H9 (cell line): ENCODE measurements around the gene ZSWIM4. TPM values are rescaled to one million over a fixed set of nuclear protein-coding genes. Genes with fewer than 3 reads are reported as not detected.
A peak's percentile ranks its signal among the peaks of the same experiment; 100 is the strongest.

Source experiments
- DNase-seq: peaks from one replicate; pipeline ENCODE4 v3.0.0-alpha.2; 2017
- H2AFZ ChIP-seq: one replicate; pipeline ENCODE4 v1.6.1; 2013; ENCODE audit warnings: mild to moderate bottlenecking, low read length, control low read depth, moderate library complexity
- H2AK5ac ChIP-seq: 2 replicates; pipeline ENCODE4 v1.6.1; 2013; ENCODE audit warnings: low read length, control low read depth, mixed read lengths; ENCODE audit not compliant: insufficient read length
- H2BK120ac ChIP-seq: one replicate; pipeline ENCODE4 v1.6.1; 2013; ENCODE audit warnings: low read depth, mild to moderate bottlenecking, low read length, control low read depth, inconsistent platforms; ENCODE audit not compliant: poor library complexity, severe bottlenecking
- H2BK12ac ChIP-seq: 2 replicates; pipeline ENCODE4 v1.6.1; 2013; ENCODE audit warnings: low read length, control low read depth, mixed read lengths, low read depth; ENCODE audit not compliant: insufficient read length
- H2BK15ac ChIP-seq: 2 replicates; pipeline ENCODE4 v1.6.1; 2013; ENCODE audit warnings: low read depth, low read length, control low read depth
- H2BK20ac ChIP-seq: one replicate; pipeline ENCODE4 v1.6.1; 2013; ENCODE audit warnings: low read depth, mild to moderate bottlenecking, low read length, control low read depth, inconsistent platforms; ENCODE audit not compliant: poor library complexity, severe bottlenecking
- H2BK5ac ChIP-seq: 2 replicates; pipeline ENCODE4 v1.6.1; 2013; ENCODE audit warnings: low read length, control low read depth, mixed read lengths; ENCODE audit not compliant: insufficient read length
- H3K14ac ChIP-seq: 2 replicates; pipeline ENCODE4 v1.6.1; 2013; ENCODE audit warnings: low read length, control low read depth; ENCODE audit not compliant: insufficient read depth
- H3K18ac ChIP-seq: 2 replicates; pipeline ENCODE4 v1.6.1; 2013; ENCODE audit warnings: low read depth, mild to moderate bottlenecking, mixed read lengths, low read length, control low read depth; ENCODE audit not compliant: insufficient read length
- H3K23ac ChIP-seq: 2 replicates; pipeline ENCODE4 v1.6.1; 2013; ENCODE audit warnings: low read length, control low read depth, mixed read lengths, low read depth; ENCODE audit not compliant: insufficient read length
- H3K23me2 ChIP-seq: 2 replicates; pipeline ENCODE4 v1.6.1; 2013; ENCODE audit warnings: low read depth, mild to moderate bottlenecking, mixed read lengths, low read length, control low read depth; ENCODE audit not compliant: insufficient read length, poor library complexity, severe bottlenecking
- H3K27ac ChIP-seq: 2 replicates; pipeline ENCODE4 v1.5.1; 2013; ENCODE audit warnings: low read length, control low read depth, mixed read lengths, low read depth; ENCODE audit not compliant: insufficient read length
- H3K27me3 ChIP-seq: 2 replicates; pipeline ENCODE4 v1.6.1; 2013; ENCODE audit warnings: low read length, control low read depth, inconsistent platforms; ENCODE audit not compliant: insufficient read depth
- H3K4ac ChIP-seq: 2 replicates; pipeline ENCODE4 v1.6.1; 2013; ENCODE audit warnings: low read depth, mild to moderate bottlenecking, control low read depth, inconsistent platforms, low read length, moderate library complexity
- H3K4me1 ChIP-seq: 2 replicates; pipeline ENCODE4 v1.6.1; 2013; ENCODE audit warnings: low read length, control low read depth, inconsistent platforms; ENCODE audit not compliant: insufficient read depth
- H3K4me2 ChIP-seq: 2 replicates; pipeline ENCODE4 v1.6.1; 2013; ENCODE audit warnings: low read length, control low read depth, mixed read lengths; ENCODE audit not compliant: insufficient read length, insufficient read depth
- H3K56ac ChIP-seq: 2 replicates; pipeline ENCODE4 v1.6.1; 2013; ENCODE audit warnings: low read depth, mild to moderate bottlenecking, mixed read lengths, low read length, control low read depth; ENCODE audit not compliant: insufficient read length
- H3K79me1 ChIP-seq: 2 replicates; pipeline ENCODE4 v1.6.1; 2013; ENCODE audit warnings: low read depth, mild to moderate bottlenecking, moderate library complexity, low read length, control low read depth, inconsistent platforms; ENCODE audit not compliant: insufficient read depth, poor library complexity, severe bottlenecking
- H3K79me2 ChIP-seq: 2 replicates; pipeline ENCODE4 v1.6.1; 2013; ENCODE audit warnings: low read length, control low read depth, inconsistent platforms; ENCODE audit not compliant: insufficient read depth
- H3K9ac ChIP-seq: 2 replicates; pipeline ENCODE4 v1.6.1; 2013; ENCODE audit warnings: low read length, control low read depth, mixed read lengths; ENCODE audit not compliant: insufficient read length; ENCODE audit errors: extremely low read depth
- H3K9me3 ChIP-seq: one replicate; pipeline ENCODE4 v1.6.1; 2013; ENCODE audit warnings: low read depth, low read length, inconsistent platforms; ENCODE audit not compliant: control insufficient read depth
- H3T11ph ChIP-seq: one replicate; pipeline ENCODE4 v1.6.1; 2013; ENCODE audit warnings: mild to moderate bottlenecking, low read length, control low read depth, inconsistent platforms
- H4K20me1 ChIP-seq: one replicate; pipeline ENCODE4 v1.6.1; 2013; ENCODE audit not compliant: control insufficient read depth, insufficient read length, insufficient read depth
- H4K5ac ChIP-seq: 2 replicates; pipeline ENCODE4 v1.6.1; 2013; ENCODE audit warnings: low read depth, mild to moderate bottlenecking, mixed read lengths, low read length, control low read depth; ENCODE audit not compliant: insufficient read length
- H4K8ac ChIP-seq: replicated peaks from 2 replicates; pipeline ENCODE4 v1.6.1; 2013; ENCODE audit warnings: low read length, control low read depth, mixed read lengths, low read depth; ENCODE audit not compliant: insufficient read length
- H4K91ac ChIP-seq: 2 replicates; pipeline ENCODE4 v1.6.1; 2013; ENCODE audit warnings: low read depth, mild to moderate bottlenecking, moderate library complexity, mixed read lengths, low read length, control low read depth; ENCODE audit not compliant: insufficient read length
- H3K27ac Mint-ChIP-seq, 3 experiments: 2 replicates in 2 of 3; 3 replicates in 1 of 3; pipeline ENCODE4 v1.8.0; 2020 to 2021; ENCODE audit warnings: mixed read lengths in 3 of 3, mild to moderate bottlenecking in 1 of 3, moderate library complexity in 1 of 3
- H3K27me3 Mint-ChIP-seq: 2 replicates; pipeline ENCODE4 v1.8.0; 2021; ENCODE audit warnings: low read depth, mild to moderate bottlenecking, moderate library complexity, mixed read lengths
- H3K36me3 Mint-ChIP-seq, 3 experiments: 2 replicates in 2 of 3; 3 replicates in 1 of 3; pipeline ENCODE4 v1.8.0; 2020 to 2021; ENCODE audit warnings: low read depth in 3 of 3, mixed read lengths in 3 of 3; ENCODE audit not compliant: insufficient read depth in 1 of 3
- H3K4me1 Mint-ChIP-seq, 2 experiments: 2 replicates each; pipeline ENCODE4 v1.8.0; 2020; ENCODE audit warnings: mixed read lengths in 2 of 2
- H3K4me3 Mint-ChIP-seq, 2 experiments: 2 replicates in 1 of 2; 3 replicates in 1 of 2; pipeline ENCODE4 v1.8.0; 2020 to 2021; ENCODE audit warnings: mild to moderate bottlenecking in 2 of 2, mixed read lengths in 2 of 2, moderate library complexity in 1 of 2
- H3K9me3 Mint-ChIP-seq, 2 experiments: 2 replicates in 1 of 2; 3 replicates in 1 of 2; pipeline ENCODE4 v1.8.0; 2020; ENCODE audit warnings: mild to moderate bottlenecking in 2 of 2, mixed read lengths in 2 of 2, moderate library complexity in 1 of 2
- WGBS: extraction: QIAGEN DNeasy Blood & Tissue Kit; methylation state at CpG from one replicate; pipeline ENCODE4 v1.1.7; 2013; ENCODE audit warnings: missing lambda C conversion rate, low lambda C conversion rate, mixed read lengths; ENCODE audit not compliant: insufficient read length; ENCODE audit errors: extremely low coverage; 5-methylcytosine and 5-hydroxymethylcytosine counted together
- total RNA-seq: library from RNA; stranded (reverse); gene quantifications from 2 replicates; pipeline ENCODE4 v1.2.1, GENCODE V29; 2021
- TF ChIP-seq, protein P1 (sequence below): fragments of 200-600 bp; sonication (generic); conservative IDR thresholded peaks from 3 replicates; pipeline ENCODE4 v1.8.0; 2021; ENCODE audit warnings: antibody characterized with exemption, mild to moderate bottlenecking

Gene ZSWIM4
- total RNA-seq, 1 experiment from 2014 or later = 50.7 TPM

DNA sequence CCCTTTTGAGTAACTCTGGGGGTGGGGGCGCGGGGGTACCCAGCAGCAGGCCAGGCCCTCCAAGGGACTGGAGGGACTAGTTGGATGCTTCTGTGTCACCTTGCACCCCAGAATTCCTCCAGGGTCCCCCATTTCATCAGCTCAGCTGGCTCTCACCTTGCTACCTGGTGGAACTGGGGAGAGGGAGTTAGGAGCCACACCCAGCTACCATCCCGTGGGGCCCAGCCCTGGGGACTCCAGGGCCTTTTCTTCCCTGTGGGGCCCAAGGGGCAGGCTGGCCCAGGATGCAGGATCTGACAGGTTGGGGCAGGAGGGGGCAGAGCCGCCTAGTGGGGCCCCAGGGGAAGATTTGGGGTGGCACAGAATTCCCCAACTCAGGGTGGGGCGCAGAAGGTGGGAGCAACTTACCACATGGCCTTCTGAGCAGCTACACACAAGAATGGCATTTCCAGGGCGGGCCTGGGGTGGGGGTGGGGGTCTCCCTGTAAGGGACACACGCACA is 48.9 kb downstream of the ZSWIM4 start:
- Histone ChIP-seq H4K8ac (no peak overlapping the region), H3K18ac (peak overlapping the region; percentile 61), H3K4ac (no peak overlapping the region), H4K20me1 (no peaks in the 10 kb centered on the region), H3K23ac (no peak overlapping the region), H2BK15ac (no peak overlapping the region), H2AK5ac (no peak overlapping the region), H3K4me2 (no peak overlapping the region), H4K5ac (no peak overlapping the region), H2BK120ac (no peak overlapping the region), H3K56ac (no peak overlapping the region), H2BK12ac (no peak overlapping the region), H3K27ac (no peak overlapping the region), H3K27me3 (no peaks in the 10 kb centered on the region), H3K79me1 (no peaks in the 10 kb centered on the region), H3K23me2 (peaks cover 15% of the 10 kb centered on the region), H2BK5ac (no peak overlapping the region), H3K9ac (no peak overlapping the region), H3K79me2 (no peaks in the 10 kb centered on the region; the same call in 1 of the 2 replicates), H3K14ac (0 out of 2 replicates have a peak overlapping the region, but pooled peaks have one; percentile 63), H3K9me3 (no peaks in the 10 kb centered on the region), H2AFZ (no peak overlapping the region), H2BK20ac (no peak overlapping the region), H3K4me1 (peaks cover 2% of the 10 kb centered on the region; the same call in 1 of the 2 replicates), H3T11ph (no peak overlapping the region), H4K91ac (peak overlapping the region; percentile 15)
- H3K4me1 Mint-ChIP-seq = peaks cover 32 to 54% of the 10 kb centered on the region in 2 experiments
- H3K36me3 Mint-ChIP-seq = no peaks in the 10 kb centered on the region; a peak in 2 of 7 replicates
- no peak for DNase-seq
- H3K4me3 Mint-ChIP-seq = peak overlapping the region in 1 of 2 experiments; percentile 92; a peak in 2 of 5 replicates
- H3K9me3 Mint-ChIP-seq = no peaks in the 10 kb centered on the region; a peak in 1 of 5 replicates
- TF ChIP-seq, protein P1, sequence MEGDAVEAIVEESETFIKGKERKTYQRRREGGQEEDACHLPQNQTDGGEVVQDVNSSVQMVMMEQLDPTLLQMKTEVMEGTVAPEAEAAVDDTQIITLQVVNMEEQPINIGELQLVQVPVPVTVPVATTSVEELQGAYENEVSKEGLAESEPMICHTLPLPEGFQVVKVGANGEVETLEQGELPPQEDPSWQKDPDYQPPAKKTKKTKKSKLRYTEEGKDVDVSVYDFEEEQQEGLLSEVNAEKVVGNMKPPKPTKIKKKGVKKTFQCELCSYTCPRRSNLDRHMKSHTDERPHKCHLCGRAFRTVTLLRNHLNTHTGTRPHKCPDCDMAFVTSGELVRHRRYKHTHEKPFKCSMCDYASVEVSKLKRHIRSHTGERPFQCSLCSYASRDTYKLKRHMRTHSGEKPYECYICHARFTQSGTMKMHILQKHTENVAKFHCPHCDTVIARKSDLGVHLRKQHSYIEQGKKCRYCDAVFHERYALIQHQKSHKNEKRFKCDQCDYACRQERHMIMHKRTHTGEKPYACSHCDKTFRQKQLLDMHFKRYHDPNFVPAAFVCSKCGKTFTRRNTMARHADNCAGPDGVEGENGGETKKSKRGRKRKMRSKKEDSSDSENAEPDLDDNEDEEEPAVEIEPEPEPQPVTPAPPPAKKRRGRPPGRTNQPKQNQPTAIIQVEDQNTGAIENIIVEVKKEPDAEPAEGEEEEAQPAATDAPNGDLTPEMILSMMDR = no peak
- H3K27ac Mint-ChIP-seq = no peak overlapping the region
- no CpG with 5 or more reads among the region's 7 CpGs for WGBS
- H3K27me3 Mint-ChIP-seq = no peaks in the 10 kb centered on the region
